ENCODE results near the gene STRA8. TPM values are rescaled to one million over a fixed set of nuclear protein-coding genes. Genes with fewer than 3 reads are reported as not detected.

STRA8 gene
- total and polyA plus RNA-seq, 5 donors = not detected

DNA sequence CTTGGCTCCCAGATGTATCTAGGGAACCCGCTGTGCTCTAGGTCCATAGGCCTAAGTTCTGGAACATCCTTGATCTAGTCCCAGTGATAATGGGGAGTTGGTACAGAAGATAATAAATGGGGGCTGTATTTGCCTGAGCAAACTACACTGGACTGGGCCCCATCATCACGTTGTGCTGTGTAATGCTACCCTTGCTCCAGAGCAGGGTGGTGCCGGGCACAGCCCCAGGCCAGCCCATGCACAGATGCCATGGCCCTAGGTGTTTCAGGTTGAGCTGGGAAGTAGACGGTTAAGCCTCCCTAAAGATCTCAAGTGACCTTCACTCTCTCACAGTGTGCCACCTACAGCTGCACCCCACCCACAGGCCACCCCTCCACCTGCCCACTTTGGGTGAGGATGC lies 53.2 kb downstream of the STRA8 start:
- no peak overlapping the region for H3K4me3 ChIP-seq (ENCODE audit: low read length)
- no peak for DNase-seq
- H3K27ac ChIP-seq (ENCODE audit: low read length) = no peak overlapping the region
- WGBS = 90% methylated on average over 4 of the region's 4 CpGs
- no peaks in the 10 kb centered on the region for H3K4me1 ChIP-seq (ENCODE audit: control insufficient read depth, insufficient read depth, low read length)
- no peaks in the 10 kb centered on the region for H3K9me3 ChIP-seq (ENCODE audit: control insufficient read depth, low read length)
- H3K27me3 ChIP-seq (ENCODE audit: control insufficient read depth, insufficient read depth) = no peaks in the 10 kb centered on the region
- intact Hi-C loops (cut with DNase I) = loop anchor here in 2 of 4 donors (10.0 kb wide), 2 partner anchors 48 to 358 kb away; no protein-coding TSS in a partner anchor
- no peak for ATAC-seq

DNA sequence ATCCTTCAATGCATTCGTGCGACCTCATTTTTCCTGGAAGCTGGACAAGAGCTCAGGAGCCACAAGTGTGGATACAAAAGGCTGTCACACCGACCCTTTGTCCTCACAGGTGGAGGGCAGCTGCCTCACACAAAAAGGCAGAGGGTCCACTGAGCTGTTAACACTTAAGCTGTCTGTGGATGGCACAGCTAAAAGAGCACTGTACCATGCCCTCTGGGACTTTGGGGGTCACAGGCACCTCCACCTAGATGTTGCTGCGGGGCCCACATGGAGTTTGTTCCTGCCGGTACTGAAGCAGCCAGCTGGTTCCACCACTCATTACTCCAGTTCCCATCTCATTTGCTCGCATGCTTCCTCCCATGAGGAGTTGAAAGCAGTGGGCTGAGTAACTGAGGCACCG lies 57.0 kb downstream of the STRA8 start:
- no peak overlapping the region for H3K4me3 ChIP-seq (ENCODE audit: low read length)
- no peaks in the 10 kb centered on the region for H3K4me1 ChIP-seq (ENCODE audit: control insufficient read depth, insufficient read depth, low read length)
- DNase-seq = no peak
- H3K27me3 ChIP-seq (ENCODE audit: control insufficient read depth, insufficient read depth) = no peaks in the 10 kb centered on the region
- H3K9me3 ChIP-seq (ENCODE audit: control insufficient read depth, low read length) = no peaks in the 10 kb centered on the region
- ATAC-seq = no peak
- intact Hi-C loops (cut with DNase I) = no loop called here
- no peak overlapping the region for H3K27ac ChIP-seq (ENCODE audit: low read length)
- 90% methylated on average over 7 of the region's 7 CpGs for WGBS

DNA sequence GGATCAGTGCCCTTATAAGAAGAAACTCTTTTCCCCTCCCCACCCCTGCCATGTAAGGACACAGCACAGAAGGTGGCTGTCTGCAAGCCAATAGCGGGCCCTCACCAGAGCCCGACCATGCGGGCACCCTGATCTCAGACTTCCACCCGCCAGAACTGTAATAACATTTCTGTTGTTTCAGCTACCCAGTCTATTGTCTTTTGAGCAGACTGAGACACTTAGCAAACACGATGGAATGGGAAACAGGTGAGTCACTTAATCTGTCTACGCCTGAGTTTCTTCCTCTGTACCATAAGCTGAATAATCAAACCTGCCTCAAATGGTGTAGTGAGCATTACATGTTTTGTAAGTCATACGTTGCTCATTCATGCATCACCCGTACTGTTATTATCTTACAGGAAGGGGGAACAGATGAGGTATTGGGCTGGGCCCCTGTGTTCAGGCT lies 58.2 kb downstream of the STRA8 start:
- Histone ChIP-seq H3K27me3 (ENCODE audit: control insufficient read depth, insufficient read depth) (no peaks in the 10 kb centered on the region), H3K4me3 (ENCODE audit: low read length) (no peak overlapping the region), H3K4me1 (ENCODE audit: control insufficient read depth, insufficient read depth, low read length) (no peaks in the 10 kb centered on the region), H3K27ac (ENCODE audit: low read length) (no peak overlapping the region), H3K9me3 (ENCODE audit: control insufficient read depth, low read length) (no peaks in the 10 kb centered on the region)
- WGBS = 77% methylated on average over 8 of the region's 8 CpGs
- intact Hi-C loops (cut with DNase I) = no loop called here
- DNase-seq (no peak), ATAC-seq (no peak)

DNA sequence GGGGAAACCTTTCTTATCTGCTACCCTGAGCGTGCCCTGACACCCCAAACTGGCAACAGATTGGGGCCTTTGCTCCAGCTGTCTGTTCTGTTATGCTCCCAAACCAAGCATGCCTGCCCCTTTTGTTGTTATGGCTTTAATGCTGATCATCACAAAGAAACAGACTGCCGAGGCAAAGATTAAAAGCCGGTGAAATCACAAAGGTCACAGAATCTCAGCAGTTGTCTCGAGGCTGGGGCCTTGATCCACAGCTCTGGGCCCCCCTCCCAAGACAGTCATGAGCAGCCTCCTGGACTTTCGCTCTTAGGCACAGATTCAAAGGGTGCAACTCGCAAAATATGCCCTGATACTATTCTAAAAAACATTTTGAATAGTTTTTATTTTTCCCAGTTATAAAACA lies 65.6 kb downstream of the STRA8 start:
- ATAC-seq = no peak
- Histone ChIP-seq H3K4me1 (ENCODE audit: control insufficient read depth, insufficient read depth, low read length) (no peaks in the 10 kb centered on the region), H3K9me3 (ENCODE audit: control insufficient read depth, low read length) (no peaks in the 10 kb centered on the region), H3K27ac (ENCODE audit: low read length) (no peak overlapping the region), H3K4me3 (ENCODE audit: low read length) (no peak overlapping the region), H3K27me3 (ENCODE audit: control insufficient read depth, insufficient read depth) (no peaks in the 10 kb centered on the region)
- intact Hi-C loops (cut with DNase I) = no loop called here
- 57% methylated on average over 6 of the region's 6 CpGs for WGBS
- no peak for DNase-seq

DNA sequence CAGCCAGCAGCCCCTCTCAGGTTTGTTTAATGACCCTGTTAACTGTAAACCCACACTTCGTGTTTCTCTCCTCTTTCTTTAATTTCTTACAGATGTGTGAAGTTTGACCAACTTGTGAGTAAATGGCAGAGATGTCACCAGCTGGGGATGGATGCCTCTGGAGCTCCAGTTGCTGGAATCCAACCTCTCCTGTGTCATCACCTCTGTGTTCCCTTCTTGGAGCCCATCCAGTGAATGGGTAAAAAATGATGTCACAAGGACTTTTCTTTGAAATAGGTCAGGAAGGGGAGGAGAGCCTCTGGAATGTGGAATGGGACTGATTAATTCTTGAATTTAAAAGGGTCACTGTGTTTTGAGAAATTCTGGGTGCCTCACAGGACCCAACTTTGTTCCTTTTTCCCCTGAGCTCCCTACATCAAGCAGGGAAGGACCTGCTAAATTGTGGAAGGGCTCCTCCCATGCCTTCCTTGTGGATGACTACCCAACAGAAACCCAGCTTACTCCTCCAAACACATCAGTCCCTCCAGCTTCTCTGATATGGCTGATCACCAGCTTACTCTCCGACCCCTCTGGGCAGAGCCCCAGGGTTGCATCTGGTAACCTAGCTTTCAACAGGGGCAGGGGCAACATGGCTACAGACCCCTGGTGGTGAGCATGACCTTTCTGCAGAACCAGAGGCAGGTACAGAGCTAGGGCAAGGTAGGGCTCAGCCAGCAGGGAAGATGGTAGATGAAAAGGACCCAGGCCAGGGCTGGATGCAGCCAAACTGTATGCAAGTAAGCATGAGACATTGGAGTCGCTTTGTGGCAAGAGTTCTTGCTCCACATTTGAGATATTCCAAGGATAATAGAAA lies 67.5 kb downstream of the STRA8 start:
- intact Hi-C loops (cut with DNase I) = no loop called here
- H3K4me3 ChIP-seq (ENCODE audit: low read length) = no peak overlapping the region
- H3K27me3 ChIP-seq (ENCODE audit: control insufficient read depth, insufficient read depth) = no peaks in the 10 kb centered on the region
- H3K4me1 ChIP-seq (ENCODE audit: control insufficient read depth, insufficient read depth, low read length) = no peaks in the 10 kb centered on the region
- no peak for DNase-seq
- WGBS = 78% methylated on average over 3 of the region's 3 CpGs
- H3K9me3 ChIP-seq (ENCODE audit: control insufficient read depth, low read length) = no peaks in the 10 kb centered on the region
- no peak for ATAC-seq
- H3K27ac ChIP-seq (ENCODE audit: low read length) = no peak overlapping the region

Small RNAs within 50 kb of the gene (microRNA-seq; reads per million reads assigned to microRNA genes)
- gene MIR6509 = 0 reads per million in 2 donors

Other genes starting within 250 kb of the STRA8 start
- gene AGBL3, start 247.3 kb upstream of the STRA8 start, total RNA-seq = 1 to 10 TPM; 1.2 to 3.4 (median 1.8) TPM
- gene AGBL3, start 247.3 kb upstream of the STRA8 start, polyA plus RNA-seq = 0.81 TPM
- gene TMEM140, start 85.8 kb upstream of the STRA8 start, total RNA-seq = 10 to 100 TPM in 2 of 4 donors, 1 to 10 TPM in 2; 6.3 to 13.0 (median 9.9) TPM
- 13.3 TPM for gene TMEM140, start 85.8 kb upstream of the STRA8 start, polyA plus RNA-seq
- gene CYREN, start 63.1 kb upstream of the STRA8 start, total RNA-seq = 10 to 100 TPM; 31.8 to 40.5 (median 33.3) TPM
- 27.7 TPM for gene CYREN, start 63.1 kb upstream of the STRA8 start, polyA plus RNA-seq
- 10 to 100 TPM in 2 of 4 donors, 1 to 10 TPM in 2; 6.8 to 11.1 (median 9.7) TPM for gene WDR91, start 22.3 kb upstream of the STRA8 start, total RNA-seq
- gene WDR91, start 22.3 kb upstream of the STRA8 start, polyA plus RNA-seq = 4.0 TPM